IPS DF 19.7 (cell line): ENCODE results near the gene TENT4A.

Experiments used
- DNase-seq: peaks from one replicate; pipeline ENCODE4 v3.0.0-alpha.2; 2013; ENCODE audit warnings: low read depth, low spot score

Gene TENT4A

DNA sequence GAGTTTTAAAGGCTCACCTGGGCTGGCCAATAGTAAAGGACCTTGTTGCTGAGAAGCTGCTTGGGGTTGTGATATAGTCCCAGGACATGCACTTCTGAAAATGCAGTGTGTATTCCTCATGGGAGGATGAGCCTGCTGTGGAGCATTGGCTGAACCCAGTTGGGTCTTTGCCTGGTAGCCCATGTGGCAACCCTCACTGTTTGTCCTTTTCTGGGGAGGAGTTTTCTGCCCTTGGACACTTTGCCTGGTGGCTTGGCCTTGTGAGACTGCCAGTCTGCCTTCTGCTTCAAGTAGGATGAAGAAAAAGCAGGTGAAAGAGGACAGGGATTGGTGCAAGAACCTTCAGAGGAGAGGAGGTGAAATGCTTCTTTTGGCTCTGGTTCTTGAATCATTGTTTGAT lies 4.0 kb downstream of the TENT4A start:
- no peak for DNase-seq

DNA sequence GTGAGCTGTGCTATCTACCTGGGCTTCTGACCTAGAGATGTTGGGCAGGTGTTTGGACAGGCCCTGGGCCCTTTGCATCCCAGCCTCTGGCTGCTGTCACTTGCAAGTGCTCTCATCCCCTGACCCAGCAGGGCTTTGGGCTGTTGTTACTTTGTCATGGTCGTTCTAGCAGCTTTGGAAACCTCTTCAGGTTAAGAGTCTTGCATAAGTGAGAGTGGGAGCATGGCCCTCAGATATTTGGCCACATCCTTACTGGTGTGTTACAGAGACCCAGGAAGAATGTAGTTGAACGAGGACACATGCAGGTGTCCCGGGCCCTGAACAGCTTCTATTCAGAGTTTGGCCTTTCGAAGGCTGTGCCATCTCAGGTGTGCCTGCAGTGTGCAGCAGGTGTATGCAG lies 4.5 kb downstream of the TENT4A start:
- DNase-seq = no peak

DNA sequence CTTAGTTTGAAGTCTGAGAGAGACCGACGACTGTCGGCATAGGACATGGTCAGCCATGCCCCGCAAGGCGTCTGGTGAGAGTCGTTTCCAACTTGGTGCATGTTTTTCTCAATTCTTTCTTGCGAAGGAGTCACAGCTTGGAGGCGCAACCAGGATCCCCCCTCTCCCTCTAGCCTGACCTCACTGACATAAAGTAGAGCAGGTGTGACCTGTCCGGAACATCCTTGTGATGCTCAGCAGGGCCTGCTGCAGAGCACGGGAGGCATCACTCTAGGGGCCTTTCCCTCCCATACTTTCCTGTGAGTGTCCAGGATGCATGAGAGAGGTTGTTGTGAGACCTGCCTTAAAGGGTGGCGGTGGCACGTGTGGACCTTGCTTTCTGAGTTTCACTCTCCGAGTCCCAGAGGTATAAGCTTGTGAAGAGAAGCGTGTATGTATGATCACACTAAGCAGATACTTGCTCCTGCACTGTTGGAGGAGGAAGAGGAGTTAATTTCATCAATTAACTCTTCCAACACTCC lies 5.0 kb downstream of the TENT4A start:
- no peak for DNase-seq

DNA sequence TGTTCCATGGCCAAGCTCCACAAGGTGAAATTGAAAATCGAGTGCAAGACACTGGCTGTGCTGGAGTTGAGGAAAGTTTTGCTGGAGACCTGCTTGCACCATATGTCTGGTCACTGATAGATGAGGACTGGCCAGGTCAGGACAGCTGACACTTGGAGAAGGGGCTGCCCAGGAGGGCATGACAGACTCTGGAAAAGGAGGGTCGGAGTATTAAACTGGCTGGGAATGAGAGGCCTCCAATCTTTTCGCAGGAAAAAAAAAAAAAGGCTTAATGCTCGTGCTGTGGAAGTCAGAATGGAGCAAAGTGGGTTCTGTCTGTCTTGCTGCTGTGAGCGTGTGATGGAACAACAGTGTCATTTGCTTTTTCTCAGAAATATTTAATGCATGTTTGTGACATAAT lies 5.5 kb downstream of the TENT4A start:
- DNase-seq = no peak

DNA sequence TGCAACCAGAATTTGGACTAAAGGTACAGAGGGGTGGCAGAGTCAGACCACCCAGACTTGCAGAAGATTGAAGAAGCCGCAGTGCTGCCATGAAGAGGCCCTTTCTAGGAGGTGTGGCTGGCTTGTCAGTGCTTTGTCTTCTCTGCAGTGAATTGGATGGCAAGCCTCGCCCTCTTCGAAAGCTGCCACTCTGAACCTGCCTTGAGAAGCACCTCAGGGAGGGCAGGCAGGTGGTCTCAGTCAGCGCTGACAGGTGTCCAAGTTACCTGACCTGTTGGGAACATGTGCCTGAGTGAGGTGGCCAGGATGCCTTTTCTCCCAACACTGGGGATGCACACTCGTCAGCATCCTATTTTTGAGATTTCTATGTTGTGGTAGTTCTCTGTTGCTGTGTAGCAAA lies 6.2 kb downstream of the TENT4A start:
- DNase-seq = no peak

DNA sequence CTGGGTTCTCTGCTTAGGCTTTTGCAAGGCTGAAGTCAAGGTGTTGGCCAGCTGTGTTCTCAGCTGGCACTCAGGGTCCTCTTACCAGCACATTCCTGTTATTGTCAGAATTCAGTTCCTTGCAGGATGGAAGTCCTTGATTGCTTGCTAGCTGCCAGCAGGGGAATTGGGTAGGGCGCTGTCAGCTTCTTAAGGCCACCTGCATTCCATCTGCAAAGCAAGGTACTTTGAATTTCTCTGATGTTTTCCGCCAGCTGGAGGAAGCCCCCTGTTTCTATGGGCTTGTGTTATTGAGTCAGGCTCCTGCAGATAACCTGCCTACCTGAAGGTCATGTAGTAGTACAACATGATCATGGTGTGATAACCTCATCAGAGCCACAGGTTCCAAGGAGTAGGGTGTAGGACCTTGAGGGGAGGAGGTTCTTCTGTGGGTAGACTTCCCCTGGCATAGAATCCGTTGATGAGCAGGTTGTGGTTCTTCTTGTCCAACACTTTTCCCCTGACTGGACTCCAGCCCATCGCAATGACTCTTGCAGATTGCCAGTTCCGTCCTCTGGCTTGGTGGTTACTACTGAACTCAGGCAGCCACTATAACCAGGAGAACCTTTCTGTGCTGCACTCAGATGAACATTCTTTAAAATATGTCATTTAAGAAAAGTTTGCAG lies 6.8 kb downstream of the TENT4A start:
- DNase-seq = no peak

DNA sequence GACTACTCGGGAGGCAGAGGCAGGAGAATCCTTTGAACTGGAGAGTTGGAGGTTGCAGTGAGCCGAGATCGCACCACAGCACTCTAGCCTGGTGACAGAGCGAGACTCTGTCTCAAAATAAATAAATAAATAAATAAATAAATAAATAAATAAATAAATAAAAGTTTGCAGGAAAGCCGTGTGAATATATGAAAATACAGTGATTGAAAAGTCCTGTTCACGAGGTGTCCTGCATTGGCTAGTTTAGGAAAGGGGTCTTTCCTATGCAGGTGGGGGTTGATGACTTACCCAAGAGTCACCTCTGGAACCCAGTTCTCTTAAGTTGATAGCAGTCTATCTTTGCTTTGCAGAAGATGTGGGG lies 7.3 kb downstream of the TENT4A start:
- no peak for DNase-seq

DNA sequence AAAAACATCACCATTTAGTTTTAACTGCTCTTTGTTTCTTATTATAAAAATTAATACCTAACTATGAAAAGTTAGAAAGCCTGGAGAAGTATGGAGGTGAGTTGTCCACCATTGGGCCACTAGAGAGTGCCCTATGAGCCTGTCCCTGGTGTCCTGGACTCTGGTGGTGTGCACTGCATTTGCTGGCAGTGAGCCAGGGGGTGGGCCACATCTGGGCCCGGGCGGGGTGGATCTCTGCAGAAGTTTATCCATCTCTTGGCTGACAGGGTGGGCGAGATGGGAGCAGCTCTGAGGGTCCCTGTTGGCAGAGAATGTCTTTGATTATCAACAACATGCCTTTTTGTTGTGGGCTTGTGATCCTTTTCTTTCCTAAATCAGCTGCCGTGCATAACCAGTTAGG lies 8.2 kb downstream of the TENT4A start:
- DNase-seq = no peak

DNA sequence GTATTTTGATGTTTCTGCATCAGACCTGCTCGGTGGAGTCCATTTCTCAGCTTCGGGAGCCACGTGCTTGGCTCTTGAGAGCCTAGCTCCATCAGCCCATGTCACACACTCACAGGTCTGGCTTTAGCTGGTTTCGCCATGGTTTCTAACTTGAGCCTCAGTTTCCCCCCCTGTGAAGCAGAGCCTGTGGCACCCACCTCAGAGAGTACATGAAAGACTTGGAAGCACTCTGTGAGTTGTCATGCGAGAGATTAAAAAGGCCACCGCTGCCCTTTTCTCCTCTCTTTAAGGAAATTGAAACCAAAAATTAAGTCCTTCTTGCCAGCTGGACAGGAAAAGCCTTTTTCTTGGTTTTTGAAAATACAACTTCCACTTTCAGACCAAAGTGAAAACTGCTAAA lies 8.8 kb downstream of the TENT4A start:
- DNase-seq = no peak

DNA sequence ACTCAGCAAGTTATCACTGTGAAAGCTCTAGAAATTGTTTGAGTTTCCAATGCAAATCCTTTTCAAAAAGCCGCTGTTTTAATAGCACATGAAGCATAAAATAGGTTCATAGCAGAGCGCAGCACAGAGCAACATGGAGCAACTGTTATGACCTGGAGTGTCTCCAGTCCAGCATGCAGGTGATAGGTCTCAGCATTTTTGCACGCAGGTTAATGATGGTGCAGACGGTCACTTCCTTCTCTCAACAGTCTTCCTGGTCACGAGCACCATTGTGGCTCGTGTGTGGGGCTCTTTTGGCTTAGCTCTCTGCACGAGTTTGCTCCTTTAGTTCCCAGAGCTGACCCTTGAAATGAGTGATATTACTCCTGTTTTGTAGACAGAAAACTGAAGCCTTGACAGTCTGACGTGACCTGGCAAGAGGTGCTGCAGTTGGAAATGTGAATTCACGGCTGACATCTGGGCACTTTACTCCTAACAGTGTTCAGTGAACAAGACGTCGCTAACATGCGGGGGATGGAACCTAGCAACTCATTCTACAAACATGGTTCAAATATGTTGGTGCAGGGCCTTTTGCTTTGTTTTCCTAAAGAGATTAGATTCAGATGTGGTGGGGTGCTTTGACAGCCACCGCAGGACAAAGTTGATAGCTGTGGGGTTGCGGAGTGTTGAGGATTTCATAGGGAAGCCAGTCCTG lies 10.0 kb downstream of the TENT4A start:
- DNase-seq = no peak

DNA sequence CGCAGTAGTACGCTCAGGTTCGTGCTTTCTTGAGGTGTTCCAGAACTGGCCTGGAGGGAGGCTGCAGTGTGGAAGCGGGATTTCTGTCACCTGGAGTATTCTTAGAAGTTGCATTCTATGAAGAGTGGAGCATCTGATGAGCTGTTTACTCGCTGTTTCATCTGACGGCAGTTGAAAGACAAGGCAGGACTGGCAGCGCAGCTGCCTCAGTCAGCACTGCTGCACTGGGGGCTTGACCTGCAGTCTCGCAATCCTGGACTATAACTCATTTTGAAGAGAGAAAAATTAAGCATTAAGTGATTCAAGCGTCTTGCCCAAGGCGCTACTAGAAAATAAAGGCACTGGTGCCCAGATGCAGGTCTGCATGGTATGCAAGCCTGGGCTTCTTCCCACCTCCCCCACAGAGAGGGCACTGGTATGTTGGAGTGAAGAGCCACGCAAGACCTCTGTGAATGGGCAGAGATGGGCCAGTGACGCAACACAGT lies 10.6 kb downstream of the TENT4A start:
- no peak for DNase-seq

DNA sequence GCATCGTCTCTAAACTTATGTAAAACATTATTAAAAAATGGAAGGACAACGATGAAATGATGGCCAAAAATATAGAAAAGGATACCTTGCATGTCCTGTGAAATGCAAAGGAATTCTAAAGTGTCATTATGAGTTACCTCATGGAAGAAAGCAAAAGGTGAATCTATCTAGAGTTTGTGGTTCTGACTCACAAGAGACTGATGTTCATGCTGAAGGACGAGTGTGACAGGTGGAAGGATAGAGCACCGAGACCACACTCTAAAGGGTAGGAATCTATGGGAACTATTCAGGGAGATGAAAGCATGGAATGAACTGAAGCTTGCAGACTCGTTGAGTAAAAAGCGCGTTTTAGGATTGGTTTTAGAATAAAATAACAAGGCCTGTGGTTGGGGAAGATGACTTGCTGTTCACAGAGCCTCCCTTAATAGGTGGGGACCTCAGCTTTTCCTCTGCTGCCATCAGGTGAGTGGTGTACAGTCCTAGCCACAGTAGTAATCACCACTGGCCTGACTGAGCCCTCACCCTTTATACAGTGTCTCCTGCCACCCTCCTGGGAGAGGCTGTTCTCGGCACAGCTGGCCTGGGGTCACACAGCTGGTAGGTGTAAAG lies 11.2 kb downstream of the TENT4A start:
- no peak for DNase-seq

DNA sequence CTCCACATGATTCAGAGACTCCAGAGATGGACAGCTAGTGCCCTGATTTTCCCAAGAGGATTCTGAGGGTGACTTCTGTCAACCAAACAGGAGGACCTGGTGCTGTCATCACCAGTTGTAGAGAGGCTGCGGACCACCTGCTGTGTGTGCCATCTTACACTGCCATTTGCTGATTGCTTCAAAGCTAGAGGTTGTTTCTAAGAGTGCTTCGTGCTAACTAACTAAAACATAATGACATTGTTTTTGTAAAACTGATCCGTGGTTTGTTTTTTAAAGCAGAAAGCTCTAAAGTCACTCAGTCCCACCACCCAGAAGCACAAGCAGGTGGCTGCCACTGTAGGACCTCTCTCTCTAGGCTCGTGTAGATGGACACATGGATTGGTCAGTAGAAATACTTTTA lies 12.2 kb downstream of the TENT4A start:
- no peak for DNase-seq

DNA sequence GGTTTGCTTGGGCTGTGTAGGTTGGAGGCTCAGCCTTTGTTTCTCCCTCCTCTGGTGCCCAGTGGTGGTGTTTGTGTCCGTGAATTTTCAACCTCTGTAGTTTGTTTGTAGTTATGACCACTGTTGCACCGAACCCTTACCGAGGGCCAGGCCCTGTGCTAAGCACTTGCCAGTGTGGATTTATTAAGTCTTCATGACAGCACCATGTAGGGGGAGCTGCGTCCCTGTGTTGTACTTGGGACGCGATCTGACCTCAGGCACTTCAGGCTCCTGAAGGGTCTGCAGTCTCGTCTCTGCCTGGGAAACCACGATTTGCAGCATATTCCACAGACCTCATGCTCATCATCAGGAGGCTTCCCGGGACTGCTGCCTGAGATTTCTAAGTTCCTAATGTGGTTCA lies 12.8 kb downstream of the TENT4A start:
- DNase-seq = no peak

DNA sequence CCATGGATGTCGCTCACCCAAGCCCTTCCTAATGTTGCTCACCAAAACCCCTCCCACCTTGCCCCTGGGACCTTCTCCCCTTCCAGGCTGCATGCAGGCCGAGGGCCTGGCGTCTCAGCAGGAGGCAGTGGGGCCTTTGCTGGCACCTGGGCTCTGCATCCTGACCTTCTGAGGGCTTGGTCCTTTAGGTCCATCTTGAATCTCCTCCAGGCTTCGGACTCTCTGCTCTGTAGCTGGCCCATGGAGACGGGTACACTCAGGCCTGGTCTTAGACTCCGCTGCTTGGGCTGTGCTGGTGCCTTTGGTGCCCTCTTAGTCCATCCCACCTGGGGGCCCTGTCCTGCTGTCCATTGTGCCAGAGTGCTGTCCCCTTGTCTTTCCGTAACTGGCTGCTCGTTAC lies 14.0 kb downstream of the TENT4A start:
- no peak for DNase-seq

DNA sequence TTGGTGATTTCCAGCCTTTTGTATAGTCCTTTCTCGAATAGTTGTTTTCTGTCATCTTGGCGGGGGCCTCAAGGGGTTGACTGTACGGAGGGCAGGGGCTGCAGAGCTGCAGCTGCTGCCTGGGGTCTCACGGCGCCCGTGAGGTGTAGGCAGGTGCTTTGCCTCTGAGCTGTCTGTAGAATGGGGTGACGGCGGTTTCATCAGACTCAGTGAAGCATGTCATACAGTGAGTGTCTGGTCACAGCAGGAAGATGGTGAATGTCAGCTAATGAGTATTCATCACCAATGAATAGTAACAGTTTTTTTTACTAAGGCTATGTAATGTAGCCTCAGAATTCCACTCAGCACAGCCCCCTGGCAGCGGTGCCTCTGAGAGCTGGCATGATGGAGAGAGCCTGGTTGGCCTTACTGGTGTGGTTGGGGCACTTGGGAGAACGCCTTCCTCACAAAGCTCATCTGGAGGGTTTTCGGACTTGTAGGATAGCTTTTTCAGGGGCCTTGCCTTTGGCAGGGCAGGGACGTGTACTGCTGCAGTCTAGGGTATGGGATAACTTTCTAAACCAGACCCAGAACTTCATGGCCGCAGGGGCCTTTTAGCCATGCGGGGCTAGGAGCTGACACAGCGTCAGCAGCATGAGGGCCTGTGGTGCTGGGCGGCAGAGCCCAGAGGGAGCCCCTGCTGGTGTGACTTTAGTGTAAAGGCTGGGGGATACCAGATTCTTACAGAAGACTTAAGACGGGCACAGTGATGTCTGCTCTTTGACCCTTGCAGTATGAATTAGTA lies 15.0 kb downstream of the TENT4A start:
- DNase-seq = no peak

DNA sequence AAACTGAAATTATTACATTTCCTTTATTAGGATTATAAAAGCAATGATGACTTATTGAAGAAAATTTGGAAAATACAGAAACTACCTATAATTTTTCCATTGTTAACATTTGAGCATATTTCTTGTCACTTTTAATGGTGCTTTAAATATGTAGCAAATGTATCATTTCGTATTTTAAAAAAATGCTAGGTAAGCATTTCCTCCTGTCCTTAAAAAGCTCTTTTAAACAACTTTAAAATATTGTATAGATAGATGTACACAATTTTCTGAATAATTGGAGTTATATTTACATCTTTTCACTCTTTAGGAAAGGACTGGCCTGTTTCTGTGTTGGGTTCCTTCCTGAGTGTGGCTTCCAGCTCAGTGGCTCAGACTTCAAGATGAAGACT lies 15.6 kb downstream of the TENT4A start:
- DNase-seq = no peak

DNA sequence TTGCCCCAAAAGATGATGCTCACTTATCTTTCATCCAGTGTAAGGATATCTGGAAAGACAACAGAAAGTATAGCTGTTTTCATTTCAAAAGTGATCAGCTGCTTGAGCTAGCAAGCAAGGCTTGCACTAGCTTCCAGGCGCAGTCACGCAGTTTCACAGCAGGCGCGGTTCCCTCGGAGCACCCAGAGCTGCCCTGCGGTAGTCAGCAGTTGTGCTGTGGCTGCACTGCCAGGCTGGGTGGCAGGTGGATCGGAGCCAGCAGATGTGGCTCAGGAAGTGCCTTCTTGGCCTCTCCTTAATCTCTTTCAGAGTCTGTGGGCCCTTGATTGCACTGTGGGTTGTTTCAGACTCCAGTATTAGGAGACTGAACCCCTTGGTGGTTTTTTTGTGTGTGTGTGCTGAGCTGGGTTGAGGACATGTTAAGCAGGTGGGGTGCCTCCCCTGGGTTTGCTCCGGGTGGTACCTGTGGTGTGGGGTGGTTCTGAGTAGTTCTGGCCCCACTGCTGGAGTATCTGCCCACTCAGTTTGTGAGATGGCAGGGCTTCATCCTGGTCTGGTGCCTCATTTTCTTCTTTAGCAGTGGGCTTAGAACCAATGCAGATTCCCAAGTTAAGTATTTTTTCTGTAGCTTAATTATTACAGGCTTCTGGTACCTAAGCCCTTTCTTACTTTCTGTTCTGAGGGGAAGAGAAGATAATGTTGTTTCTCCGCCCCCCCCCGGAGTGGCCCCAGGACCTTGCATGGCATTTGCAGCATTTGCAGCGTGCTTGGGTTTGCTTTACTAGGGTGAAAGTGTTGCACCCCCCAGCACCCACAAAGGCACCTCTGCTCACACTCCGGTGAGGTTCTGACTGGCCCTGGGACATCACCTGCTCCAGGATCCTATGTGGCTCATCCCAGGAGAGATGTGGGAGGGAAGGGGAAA lies 16.4 kb downstream of the TENT4A start:
- no peak for DNase-seq

DNA sequence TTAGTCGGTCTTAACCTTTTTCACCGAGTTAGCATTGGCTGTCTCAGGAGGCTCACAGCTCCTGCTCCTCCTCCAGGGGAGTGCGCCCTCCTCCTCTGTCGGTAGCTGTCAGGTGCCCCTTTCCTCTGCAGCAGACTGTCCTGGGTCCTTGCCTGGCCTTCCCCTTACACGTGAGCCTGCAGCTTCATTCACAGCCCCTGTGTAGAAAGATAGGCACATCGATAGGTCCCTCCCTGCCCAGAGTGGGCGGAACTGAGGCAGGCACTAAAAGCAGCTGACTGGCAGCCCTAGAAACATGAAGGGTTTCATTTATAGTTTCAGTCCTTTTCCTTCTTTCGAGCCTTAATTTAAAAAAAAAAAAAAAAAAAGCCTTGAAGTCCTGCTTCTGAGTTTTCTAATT lies 17.2 kb downstream of the TENT4A start:
- no peak for DNase-seq

DNA sequence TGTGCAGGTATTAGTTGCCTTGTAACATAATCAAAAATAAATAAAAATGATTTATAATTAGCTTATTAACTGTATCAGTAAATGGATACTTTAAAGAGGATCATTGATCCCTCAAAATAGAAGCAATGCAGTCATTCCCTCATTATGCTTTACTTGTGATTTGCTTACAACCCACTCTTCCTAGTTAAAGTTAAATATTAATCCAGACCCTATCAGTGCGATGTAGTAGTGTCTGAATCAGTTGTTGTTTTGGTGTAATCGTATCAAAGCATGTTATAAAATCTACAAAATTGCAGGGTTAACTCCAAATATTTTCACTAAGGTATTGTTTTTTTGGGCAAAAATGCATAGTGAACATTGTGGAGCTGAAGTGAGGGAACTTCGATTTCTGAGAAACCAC lies 17.6 kb downstream of the TENT4A start:
- no peak for DNase-seq
